WTC11 (cell line): Measurements from ENCODE around the gene CSNK1G1.

Experiments
- MXD4 ChIP-seq: fragments of 250-450 bp; sonication (Bioruptor Pico); IDR thresholded peaks from 2 replicates; pipeline ENCODE4 v1.8.0; 2021; ENCODE audit warnings: mild to moderate bottlenecking, moderate library complexity, borderline replicate concordance
- NFE2L1 ChIP-seq: sonication (generic); formaldehyde crosslinking; IDR thresholded peaks from 2 replicates; pipeline ENCODE4 v1.8.1; 2023; ENCODE audit warnings: missing genetic modification reagents
- ZNF121 ChIP-seq: sonication (generic); formaldehyde crosslinking; IDR thresholded peaks from 2 replicates; pipeline ENCODE4 v1.8.0; 2023; ENCODE audit warnings: missing genetic modification reagents
- ZNF138 ChIP-seq: sonication (generic); formaldehyde crosslinking; conservative IDR thresholded peaks from 2 replicates; pipeline ENCODE4 v1.8.1; 2022; ENCODE audit warnings: mild to moderate bottlenecking, moderate library complexity, missing genetic modification reagents
- TF ChIP-seq, protein P1 (sequence below): sonication (generic); formaldehyde crosslinking; IDR thresholded peaks from 2 replicates; pipeline ENCODE4 v1.8.1; 2023; ENCODE audit warnings: mild to moderate bottlenecking, missing genetic modification reagents
- TF ChIP-seq, protein P2 (sequence below): fragments of 200-600 bp; IDR thresholded peaks from 2 replicates; pipeline ENCODE4 v1.8.0; 2022; ENCODE audit warnings: antibody characterized with exemption
- TF ChIP-seq, protein P3 (sequence below): sonication (generic); formaldehyde crosslinking; conservative IDR thresholded peaks from 2 replicates; pipeline ENCODE4 v1.8.1; 2022; ENCODE audit warnings: mild to moderate bottlenecking, missing genetic modification reagents
- TF ChIP-seq, protein P4 (sequence below): sonication (generic); formaldehyde crosslinking; IDR thresholded peaks from 2 replicates; pipeline ENCODE4 v1.8.1; 2023; ENCODE audit warnings: mild to moderate bottlenecking, moderate library complexity, missing genetic modification reagents
- TF ChIP-seq, protein P5 (sequence below): sonication (generic); formaldehyde crosslinking; conservative IDR thresholded peaks from 2 replicates; pipeline ENCODE4 v1.8.1; 2023; ENCODE audit warnings: mild to moderate bottlenecking, low read depth, missing genetic modification reagents, moderate library complexity

DNA sequence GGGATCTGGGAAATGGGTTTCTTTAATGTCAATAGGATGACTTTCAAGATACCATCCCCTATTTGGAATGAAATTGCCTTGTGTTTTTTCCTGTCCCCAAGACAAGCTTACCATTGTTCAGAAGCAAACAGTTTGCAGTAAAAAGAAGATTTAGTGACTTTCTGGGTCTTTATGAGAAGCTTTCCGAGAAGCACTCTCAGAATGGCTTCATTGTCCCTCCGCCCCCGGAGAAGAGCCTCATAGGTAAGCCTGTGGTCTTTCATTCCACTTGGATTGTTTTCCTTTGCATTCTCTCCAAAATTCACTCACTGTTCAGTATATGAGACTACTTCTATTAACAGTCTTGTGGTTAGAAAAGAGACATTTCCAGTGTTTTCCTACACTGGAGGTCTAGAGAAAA, 230.0 kb downstream of the CSNK1G1 start:
- TF ChIP-seq, protein P1, sequence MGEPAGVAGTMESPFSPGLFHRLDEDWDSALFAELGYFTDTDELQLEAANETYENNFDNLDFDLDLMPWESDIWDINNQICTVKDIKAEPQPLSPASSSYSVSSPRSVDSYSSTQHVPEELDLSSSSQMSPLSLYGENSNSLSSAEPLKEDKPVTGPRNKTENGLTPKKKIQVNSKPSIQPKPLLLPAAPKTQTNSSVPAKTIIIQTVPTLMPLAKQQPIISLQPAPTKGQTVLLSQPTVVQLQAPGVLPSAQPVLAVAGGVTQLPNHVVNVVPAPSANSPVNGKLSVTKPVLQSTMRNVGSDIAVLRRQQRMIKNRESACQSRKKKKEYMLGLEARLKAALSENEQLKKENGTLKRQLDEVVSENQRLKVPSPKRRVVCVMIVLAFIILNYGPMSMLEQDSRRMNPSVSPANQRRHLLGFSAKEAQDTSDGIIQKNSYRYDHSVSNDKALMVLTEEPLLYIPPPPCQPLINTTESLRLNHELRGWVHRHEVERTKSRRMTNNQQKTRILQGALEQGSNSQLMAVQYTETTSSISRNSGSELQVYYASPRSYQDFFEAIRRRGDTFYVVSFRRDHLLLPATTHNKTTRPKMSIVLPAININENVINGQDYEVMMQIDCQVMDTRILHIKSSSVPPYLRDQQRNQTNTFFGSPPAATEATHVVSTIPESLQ (CRISPR knock-in tag) = no peak
- TF ChIP-seq MXD4 (no peak), ZNF138 (CRISPR knock-in tag) (no peak), ZNF121 (no peak), NFE2L1 (CRISPR knock-in tag) (no peak)
- TF ChIP-seq, protein P2, sequence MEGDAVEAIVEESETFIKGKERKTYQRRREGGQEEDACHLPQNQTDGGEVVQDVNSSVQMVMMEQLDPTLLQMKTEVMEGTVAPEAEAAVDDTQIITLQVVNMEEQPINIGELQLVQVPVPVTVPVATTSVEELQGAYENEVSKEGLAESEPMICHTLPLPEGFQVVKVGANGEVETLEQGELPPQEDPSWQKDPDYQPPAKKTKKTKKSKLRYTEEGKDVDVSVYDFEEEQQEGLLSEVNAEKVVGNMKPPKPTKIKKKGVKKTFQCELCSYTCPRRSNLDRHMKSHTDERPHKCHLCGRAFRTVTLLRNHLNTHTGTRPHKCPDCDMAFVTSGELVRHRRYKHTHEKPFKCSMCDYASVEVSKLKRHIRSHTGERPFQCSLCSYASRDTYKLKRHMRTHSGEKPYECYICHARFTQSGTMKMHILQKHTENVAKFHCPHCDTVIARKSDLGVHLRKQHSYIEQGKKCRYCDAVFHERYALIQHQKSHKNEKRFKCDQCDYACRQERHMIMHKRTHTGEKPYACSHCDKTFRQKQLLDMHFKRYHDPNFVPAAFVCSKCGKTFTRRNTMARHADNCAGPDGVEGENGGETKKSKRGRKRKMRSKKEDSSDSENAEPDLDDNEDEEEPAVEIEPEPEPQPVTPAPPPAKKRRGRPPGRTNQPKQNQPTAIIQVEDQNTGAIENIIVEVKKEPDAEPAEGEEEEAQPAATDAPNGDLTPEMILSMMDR = no peak
- TF ChIP-seq, protein P3, sequence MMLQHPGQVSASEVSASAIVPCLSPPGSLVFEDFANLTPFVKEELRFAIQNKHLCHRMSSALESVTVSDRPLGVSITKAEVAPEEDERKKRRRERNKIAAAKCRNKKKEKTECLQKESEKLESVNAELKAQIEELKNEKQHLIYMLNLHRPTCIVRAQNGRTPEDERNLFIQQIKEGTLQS (CRISPR knock-in tag) = no peak
- TF ChIP-seq, protein P4, sequence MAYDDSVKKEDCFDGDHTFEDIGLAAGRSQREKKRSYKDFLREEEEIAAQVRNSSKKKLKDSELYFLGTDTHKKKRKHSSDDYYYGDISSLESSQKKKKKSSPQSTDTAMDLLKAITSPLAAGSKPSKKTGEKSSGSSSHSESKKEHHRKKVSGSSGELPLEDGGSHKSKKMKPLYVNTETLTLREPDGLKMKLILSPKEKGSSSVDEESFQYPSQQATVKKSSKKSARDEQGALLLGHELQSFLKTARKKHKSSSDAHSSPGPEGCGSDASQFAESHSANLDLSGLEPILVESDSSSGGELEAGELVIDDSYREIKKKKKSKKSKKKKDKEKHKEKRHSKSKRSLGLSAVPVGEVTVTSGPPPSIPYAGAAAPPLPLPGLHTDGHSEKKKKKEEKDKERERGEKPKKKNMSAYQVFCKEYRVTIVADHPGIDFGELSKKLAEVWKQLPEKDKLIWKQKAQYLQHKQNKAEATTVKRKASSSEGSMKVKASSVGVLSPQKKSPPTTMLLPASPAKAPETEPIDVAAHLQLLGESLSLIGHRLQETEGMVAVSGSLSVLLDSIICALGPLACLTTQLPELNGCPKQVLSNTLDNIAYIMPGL (CRISPR knock-in tag) = no peak
- TF ChIP-seq, protein P5, sequence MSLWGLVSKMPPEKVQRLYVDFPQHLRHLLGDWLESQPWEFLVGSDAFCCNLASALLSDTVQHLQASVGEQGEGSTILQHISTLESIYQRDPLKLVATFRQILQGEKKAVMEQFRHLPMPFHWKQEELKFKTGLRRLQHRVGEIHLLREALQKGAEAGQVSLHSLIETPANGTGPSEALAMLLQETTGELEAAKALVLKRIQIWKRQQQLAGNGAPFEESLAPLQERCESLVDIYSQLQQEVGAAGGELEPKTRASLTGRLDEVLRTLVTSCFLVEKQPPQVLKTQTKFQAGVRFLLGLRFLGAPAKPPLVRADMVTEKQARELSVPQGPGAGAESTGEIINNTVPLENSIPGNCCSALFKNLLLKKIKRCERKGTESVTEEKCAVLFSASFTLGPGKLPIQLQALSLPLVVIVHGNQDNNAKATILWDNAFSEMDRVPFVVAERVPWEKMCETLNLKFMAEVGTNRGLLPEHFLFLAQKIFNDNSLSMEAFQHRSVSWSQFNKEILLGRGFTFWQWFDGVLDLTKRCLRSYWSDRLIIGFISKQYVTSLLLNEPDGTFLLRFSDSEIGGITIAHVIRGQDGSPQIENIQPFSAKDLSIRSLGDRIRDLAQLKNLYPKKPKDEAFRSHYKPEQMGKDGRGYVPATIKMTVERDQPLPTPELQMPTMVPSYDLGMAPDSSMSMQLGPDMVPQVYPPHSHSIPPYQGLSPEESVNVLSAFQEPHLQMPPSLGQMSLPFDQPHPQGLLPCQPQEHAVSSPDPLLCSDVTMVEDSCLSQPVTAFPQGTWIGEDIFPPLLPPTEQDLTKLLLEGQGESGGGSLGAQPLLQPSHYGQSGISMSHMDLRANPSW = no peak
